GM12874 (cell line): Measurements from ENCODE around the gene POLA1.

Experiments used
- TF ChIP-seq, protein P1 (sequence below): IDR thresholded peaks from 2 replicates; pipeline ENCODE4 v1.5.1; 2011; ENCODE audit warnings: low read depth, mild to moderate bottlenecking, control low read depth, low read length, moderate library complexity; ENCODE audit not compliant: insufficient read depth

The POLA1 gene

GRCh38 chrX:25012793-25013631 lies 319.3 kb downstream of the POLA1 start:
- TF ChIP-seq, protein P1, sequence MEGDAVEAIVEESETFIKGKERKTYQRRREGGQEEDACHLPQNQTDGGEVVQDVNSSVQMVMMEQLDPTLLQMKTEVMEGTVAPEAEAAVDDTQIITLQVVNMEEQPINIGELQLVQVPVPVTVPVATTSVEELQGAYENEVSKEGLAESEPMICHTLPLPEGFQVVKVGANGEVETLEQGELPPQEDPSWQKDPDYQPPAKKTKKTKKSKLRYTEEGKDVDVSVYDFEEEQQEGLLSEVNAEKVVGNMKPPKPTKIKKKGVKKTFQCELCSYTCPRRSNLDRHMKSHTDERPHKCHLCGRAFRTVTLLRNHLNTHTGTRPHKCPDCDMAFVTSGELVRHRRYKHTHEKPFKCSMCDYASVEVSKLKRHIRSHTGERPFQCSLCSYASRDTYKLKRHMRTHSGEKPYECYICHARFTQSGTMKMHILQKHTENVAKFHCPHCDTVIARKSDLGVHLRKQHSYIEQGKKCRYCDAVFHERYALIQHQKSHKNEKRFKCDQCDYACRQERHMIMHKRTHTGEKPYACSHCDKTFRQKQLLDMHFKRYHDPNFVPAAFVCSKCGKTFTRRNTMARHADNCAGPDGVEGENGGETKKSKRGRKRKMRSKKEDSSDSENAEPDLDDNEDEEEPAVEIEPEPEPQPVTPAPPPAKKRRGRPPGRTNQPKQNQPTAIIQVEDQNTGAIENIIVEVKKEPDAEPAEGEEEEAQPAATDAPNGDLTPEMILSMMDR = no peak

DNA sequence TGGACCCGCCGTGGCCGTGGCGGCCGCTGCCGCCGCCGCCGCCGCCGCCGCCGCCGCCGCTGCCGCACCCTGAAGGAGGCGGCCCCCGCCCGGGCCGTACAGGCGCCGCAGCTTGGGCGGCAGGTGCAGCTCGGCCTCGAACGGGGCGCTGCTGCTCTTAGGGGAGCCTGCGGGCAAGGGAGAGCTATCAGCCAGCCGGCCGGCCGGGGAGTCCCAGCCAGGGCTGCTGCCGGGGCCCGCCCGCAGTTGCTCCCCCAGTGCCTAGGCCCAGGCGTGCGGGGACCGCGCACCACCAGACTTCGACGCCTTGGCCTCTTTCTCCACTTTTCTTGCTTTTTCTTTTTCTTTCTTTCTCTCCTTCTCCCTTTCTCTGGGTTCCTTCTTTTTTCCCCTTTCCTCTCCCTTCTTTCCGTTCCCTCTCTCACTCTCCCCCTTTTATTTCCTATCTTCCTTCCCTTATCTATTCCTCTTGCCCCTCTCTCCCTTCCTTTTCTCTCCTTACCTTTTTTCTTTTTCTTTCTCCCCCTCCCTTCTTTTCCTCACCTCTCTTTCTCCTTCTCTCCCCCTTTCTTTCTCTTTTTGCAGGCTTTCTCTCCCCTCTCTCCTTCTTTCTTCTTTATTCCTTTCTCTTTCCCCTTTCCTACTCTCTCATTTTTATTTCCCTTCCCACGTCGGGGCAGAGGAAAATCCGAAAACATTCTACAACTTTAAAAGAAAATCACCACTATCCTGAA lies 320.1 kb downstream of the POLA1 start:
- TF ChIP-seq, protein P1 = no peak

DNA sequence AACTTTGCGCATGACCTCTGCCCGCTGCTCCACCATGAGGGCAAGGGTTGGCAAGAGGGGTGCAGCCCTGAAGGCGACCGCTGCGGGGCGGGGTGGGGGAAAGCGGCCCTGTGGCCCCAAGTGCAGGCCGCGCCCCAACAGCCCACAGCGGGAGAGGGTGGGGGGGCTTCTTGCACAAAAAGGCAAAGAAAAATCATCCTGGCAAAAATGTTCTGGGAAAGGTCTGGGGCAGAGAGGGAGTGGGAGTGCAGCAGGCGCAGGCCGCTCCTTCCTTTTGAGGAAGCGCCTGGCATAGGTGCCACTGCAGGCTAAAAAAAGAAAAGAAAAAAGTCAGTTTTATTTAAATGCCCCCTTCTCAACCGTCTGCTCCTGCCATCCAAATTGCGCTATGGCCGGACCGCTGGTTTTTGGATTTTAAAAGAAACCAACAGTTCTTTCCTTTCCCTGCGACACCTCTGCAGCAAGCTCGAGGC lies 320.7 kb downstream of the POLA1 start:
- TF ChIP-seq, protein P1 = no peak

DNA sequence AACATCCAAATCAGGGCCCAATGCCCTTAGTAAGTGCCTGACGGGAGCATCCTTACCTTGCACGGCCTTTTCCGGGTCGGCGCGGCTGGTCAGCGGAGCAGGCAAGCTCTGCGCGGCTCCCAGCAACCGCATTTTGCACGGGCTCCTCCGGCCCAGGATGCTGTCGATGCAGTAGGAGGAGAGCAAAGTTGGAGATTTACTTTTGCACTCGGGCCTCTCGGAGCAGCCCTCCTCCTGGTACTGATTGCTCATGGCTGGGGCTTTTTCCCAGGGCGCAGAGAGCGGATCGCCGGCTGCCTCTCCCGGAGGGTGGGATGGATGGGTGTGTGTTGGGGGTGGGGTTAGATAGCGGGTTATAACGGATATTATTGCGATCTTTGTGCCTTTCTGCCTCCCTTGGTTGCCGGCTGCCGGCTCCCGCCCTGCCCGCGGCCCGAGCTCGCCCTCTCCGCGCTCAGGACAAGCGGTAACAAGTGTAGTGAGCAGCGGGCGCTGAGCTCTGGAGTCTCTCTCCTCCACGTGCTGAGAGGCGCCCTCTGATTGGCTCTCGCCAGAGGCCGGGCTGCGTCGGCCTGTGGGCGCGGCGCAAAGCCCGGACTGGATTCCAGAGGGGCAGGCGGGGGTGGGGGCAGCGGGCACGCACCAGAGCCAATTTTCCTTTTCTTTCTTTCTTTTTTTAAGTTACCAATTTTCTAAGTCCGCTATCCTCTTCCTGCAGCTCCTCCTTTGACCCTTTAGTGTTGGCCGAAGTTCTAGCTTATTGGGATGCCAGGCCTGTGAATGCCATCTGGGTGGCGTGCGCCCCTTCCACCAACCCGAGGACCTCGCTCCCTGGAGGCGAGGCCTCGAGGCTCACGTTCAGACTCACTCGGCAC lies 322.0 kb downstream of the POLA1 start, which contains the start of gene ARX:
TSS of gene ARX (minus strand) at position 480 of the 875 bp plus-strand sequence. CDS start at position 252, 228 bp downstream.
- TF ChIP-seq, protein P1 = no peak

GRCh38 chrX:25016361-25016671 lies 322.6 kb downstream of the POLA1 start:
- TF ChIP-seq, protein P1 = no peak

DNA sequence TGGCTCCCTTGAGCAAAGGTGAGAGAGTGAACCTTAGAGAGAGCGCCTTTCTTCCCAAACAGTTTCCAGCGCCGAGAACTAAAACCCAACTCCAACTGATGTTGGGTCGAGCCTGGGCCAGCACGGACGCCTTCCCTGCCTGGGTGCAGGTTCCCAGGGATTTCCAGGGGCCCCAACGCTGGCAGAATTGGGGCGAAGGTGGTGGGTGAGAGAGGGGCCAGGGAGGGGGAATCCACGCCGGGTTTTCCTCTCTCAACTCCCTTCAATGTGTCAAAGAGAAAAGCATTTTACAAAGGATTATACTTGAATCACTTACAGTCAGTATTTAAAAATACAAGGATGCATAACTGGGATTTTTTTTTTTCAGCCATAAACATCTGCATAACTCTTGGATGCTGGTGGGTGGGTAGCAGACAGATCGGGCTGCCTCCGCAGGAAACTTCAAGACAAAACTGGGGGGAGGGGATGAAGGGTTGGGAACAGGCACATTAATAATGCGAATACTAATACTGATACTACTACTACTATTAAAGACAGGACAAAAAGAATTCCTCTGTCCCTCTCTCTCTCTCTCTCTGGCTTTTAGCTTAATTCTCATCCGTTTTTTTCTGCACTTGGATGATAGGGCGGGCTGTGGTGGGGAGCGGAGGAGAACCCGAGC lies 323.4 kb downstream of the POLA1 start:
- TF ChIP-seq, protein P1 = no peak
